GM21526 (cell line): ENCODE data around the gene NCOR1.
"Not testable (repeated sequence)": the region's sequence is repeated elsewhere in the genome, so short reads cannot be mapped to it uniquely, and the experiment has no call there.

ENCODE experiments used
- ATAC-seq: cut with Tn5 transposase; IDR thresholded peaks from one replicate; pipeline ENCODE4 v1.9.1; 2021; ENCODE audit warnings: moderate library complexity; ENCODE audit not compliant: unreplicated experiment, low FRiP score

Gene NCOR1

GRCh38 chr17:16152326-16152725 is 63.0 kb downstream of the NCOR1 start:
- not testable (repeated sequence) for ATAC-seq

- ATAC-seq, result no peak
Measured at GRCh38 chr17:16150251-16150856, 65.0 kb downstream of the NCOR1 start.

GRCh38 chr17:16148596-16148995 is 66.7 kb downstream of the NCOR1 start:
- no peak for ATAC-seq

GRCh38 chr17:16145319-16145890 is 69.9 kb downstream of the NCOR1 start:
- ATAC-seq, result not testable (repeated sequence)

GRCh38 chr17:16141685-16142084 is 73.6 kb downstream of the NCOR1 start:
- no peak for ATAC-seq

GRCh38 chr17:16140854-16141253 is 74.5 kb downstream of the NCOR1 start:
- ATAC-seq, result no peak

GRCh38 chr17:16135461-16135860 is 79.9 kb downstream of the NCOR1 start:
- no peak for ATAC-seq

GRCh38 chr17:16131593-16131992 is 83.7 kb downstream of the NCOR1 start:
- ATAC-seq, result no peak

- ATAC-seq, result no peak
Measured at GRCh38 chr17:16129441-16130205, 85.7 kb downstream of the NCOR1 start.

- no peak for ATAC-seq
Measured at GRCh38 chr17:16123531-16123930, 91.8 kb downstream of the NCOR1 start.

- no peak for ATAC-seq
Measured at GRCh38 chr17:16122697-16123434, 92.5 kb downstream of the NCOR1 start.

- no peak for ATAC-seq
Measured at GRCh38 chr17:16121915-16122314, 93.4 kb downstream of the NCOR1 start.

GRCh38 chr17:16120937-16121336 is 94.4 kb downstream of the NCOR1 start:
- ATAC-seq, result no peak

GRCh38 chr17:16117149-16117548 is 98.2 kb downstream of the NCOR1 start:
- no peak for ATAC-seq

- not testable (repeated sequence) for ATAC-seq
Measured at GRCh38 chr17:16115077-16115698, 100.1 kb downstream of the NCOR1 start.

GRCh38 chr17:16108871-16109270 is 106.5 kb downstream of the NCOR1 start:
- no peak for ATAC-seq

GRCh38 chr17:16108386-16108785 is 106.9 kb downstream of the NCOR1 start:
- no peak for ATAC-seq

- no peak for ATAC-seq
Measured at GRCh38 chr17:16107165-16107770, 108.1 kb downstream of the NCOR1 start.

- ATAC-seq, result no peak
Measured at GRCh38 chr17:16106161-16106891, 109.0 kb downstream of the NCOR1 start.

- ATAC-seq, result no peak
Measured at GRCh38 chr17:16104189-16104588, 111.1 kb downstream of the NCOR1 start.
